ENCODE results near the gene CPB2.

DNA sequence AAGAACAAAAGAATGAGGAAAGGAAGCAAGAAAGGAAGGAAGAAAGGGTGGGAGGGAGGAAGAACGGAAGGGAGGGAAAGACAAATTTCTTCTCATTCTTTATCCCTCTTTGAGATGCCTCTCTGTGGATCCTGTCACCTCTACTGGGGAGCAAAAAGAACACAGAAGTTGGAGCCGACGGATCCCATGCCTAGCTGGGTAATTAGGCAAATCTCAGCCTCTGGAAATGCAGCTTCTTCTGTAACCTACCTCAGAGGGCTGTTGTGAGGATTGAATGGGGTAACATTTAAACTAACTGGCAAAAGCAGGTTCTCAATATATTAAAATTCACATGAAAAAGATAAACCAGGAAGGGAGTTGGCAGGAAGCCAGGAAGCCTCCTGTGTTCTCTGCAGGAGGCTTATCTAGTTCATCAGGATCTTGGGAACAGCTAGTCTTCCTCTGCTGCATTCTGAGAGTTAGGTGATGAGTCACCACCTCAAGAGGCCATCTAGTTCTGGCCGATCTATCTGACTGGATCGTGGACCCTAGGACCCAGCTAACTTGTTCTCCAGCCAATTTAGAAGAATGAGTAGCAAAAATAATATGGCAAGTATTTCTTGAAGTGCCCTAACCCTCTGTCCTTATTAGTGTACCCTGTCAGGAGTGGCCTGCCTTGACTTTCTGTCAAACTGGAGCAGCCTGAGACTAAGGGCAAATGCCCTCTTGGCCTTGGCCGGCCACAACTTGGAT is 15.2 kb upstream of the CPB2 start:
- TF ChIP-seq, protein P1, sequence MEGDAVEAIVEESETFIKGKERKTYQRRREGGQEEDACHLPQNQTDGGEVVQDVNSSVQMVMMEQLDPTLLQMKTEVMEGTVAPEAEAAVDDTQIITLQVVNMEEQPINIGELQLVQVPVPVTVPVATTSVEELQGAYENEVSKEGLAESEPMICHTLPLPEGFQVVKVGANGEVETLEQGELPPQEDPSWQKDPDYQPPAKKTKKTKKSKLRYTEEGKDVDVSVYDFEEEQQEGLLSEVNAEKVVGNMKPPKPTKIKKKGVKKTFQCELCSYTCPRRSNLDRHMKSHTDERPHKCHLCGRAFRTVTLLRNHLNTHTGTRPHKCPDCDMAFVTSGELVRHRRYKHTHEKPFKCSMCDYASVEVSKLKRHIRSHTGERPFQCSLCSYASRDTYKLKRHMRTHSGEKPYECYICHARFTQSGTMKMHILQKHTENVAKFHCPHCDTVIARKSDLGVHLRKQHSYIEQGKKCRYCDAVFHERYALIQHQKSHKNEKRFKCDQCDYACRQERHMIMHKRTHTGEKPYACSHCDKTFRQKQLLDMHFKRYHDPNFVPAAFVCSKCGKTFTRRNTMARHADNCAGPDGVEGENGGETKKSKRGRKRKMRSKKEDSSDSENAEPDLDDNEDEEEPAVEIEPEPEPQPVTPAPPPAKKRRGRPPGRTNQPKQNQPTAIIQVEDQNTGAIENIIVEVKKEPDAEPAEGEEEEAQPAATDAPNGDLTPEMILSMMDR (conservative IDR thresholded peaks at IDR 0.05; ENCODE audit: low read length) = no peak
- TF ChIP-seq EZH2phosphoT487 (IDR thresholded peaks at IDR 0.05; ENCODE audit: borderline replicate concordance) = no peak

Measured in Loucy (cell line).